Uterus (tissue), 4 donors: Measurements from ENCODE around the gene ABLIM2. TPM values are rescaled to one million over a fixed set of nuclear protein-coding genes. Genes with fewer than 3 reads are reported as not detected.

Experiments used
- DNase-seq, 2 donors: peaks; one replicate each; pipeline ENCODE4 v3.0.0-alpha.2; 2019 to 2020
- H3K27ac ChIP-seq, 2 donors: fragments of 200-600 bp; sonication (generic); 1 replicate in 1 of 2; 2 replicates in 1 of 2; pipeline ENCODE4 v1.5.1; 2016 to 2018
- H3K27me3 ChIP-seq, 2 donors: fragments of 200-600 bp; sonication (generic); one replicate each; pipeline ENCODE4 v1.5.1; 2018 to 2019; ENCODE audit warnings: control low read depth in 1 of 2
- H3K36me3 ChIP-seq, 2 donors: fragments of 200-600 bp; sonication (generic); one replicate each; pipeline ENCODE4 v1.5.1; 2019; ENCODE audit warnings: control low read depth in 1 of 2
- H3K4me1 ChIP-seq, 2 donors: fragments of 200-600 bp; sonication (generic); one replicate each; pipeline ENCODE4 v1.5.1; 2018 to 2019; ENCODE audit warnings: control low read depth in 1 of 2
- H3K4me3 ChIP-seq, 2 donors: fragments of 200-600 bp; sonication (generic); 1 replicate in 1 of 2; 2 replicates in 1 of 2; pipeline ENCODE4 v1.5.1; 2018 to 2019; ENCODE audit warnings: mild to moderate bottlenecking in 1 of 2
- H3K9me3 ChIP-seq, 2 donors: fragments of 200-600 bp; sonication (generic); one replicate each; pipeline ENCODE4 v1.5.1; 2019; ENCODE audit warnings: control low read depth in 1 of 2
- POLR2A ChIP-seq, 2 donors: fragments of 450-650 bp; IDR thresholded peaks; one replicate each; pipeline ENCODE4 v1.6.1; 2016; ENCODE audit warnings: antibody characterized with exemption in 2 of 2, mild to moderate bottlenecking in 1 of 2, moderate library complexity in 1 of 2
- intact Hi-C: fragments of 100-400 bp; cut with DNase I; formaldehyde crosslinking; loops from one replicate; pipeline ENCODE4 v1.15.1; 2023; ENCODE audit warnings: low total_unique reads
- total RNA-seq, 4 donors: library from RNA; depleted of rRNA in 3 of 4; stranded (reverse); fragments of >200 nt in 3 of 4; gene quantifications; one replicate each; pipeline versions ENCODE4 v1.1.0 to v1.2.4, GENCODE V29; 2014 to 2023
- TF ChIP-seq, protein P1 (sequence below), 4 experiments: fragments of 200-600 bp in 2 of 4; fragments of 450-650 bp in 2 of 4; sonication (generic) in 2 of 4; IDR thresholded peaks; one replicate each; pipeline ENCODE4 v1.5.1; 2016 to 2019; ENCODE audit warnings: antibody characterized with exemption in 4 of 4, mild to moderate bottlenecking in 2 of 4, moderate library complexity in 1 of 4
- donor health status: DM: yes; HTN: yes; CAD: no.

Gene ABLIM2
- total RNA-seq, 4 donors from 2014 or later = 0.77 to 6.0 (median 1.5) TPM

DNA sequence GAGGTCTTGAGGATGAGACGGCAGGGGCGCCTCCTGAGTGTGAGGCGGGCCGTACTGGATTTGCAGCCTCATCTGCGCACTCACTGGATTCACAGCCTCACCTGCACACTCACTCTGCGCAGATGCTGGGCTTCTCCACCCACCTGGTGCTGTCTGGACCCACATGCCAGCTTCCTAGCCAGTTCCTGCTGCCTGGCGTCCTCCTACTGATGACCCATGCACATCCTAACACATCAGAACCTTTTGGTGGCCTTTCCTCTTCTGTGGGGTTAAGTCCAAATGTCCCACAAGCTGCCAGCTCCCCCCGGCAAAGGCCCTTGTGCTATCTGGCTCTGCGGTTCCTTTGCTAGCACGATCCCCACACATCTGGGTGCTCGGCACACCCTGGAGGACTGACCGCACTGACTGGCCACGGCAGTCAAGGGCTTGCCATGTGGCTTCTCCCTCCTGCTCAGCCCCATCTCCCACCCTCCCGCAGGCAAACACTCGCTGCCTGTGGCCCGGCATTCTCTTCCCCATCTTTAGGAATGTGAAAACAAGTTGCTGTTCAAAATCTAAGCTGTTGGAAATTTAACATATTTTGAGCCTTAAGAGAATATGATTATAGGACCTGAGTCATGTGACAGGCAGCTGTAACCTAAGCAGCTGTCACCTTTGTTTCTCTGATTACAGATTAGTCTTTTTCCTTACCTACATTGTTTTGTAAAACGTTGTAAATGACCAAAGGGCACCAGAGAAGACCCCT, 179.5 kb downstream of the ABLIM2 start:
- Histone ChIP-seq H3K27me3 (no peaks in the 10 kb centered on the region), H3K4me3 (no peak overlapping the region), H3K36me3 (no peaks in the 10 kb centered on the region), H3K27ac (no peak overlapping the region), H3K4me1 (peaks cover 0 to 3% of the 10 kb centered on the region in 2 donors), H3K9me3 (no peaks in the 10 kb centered on the region)
- intact Hi-C loops = no loop called here
- TF ChIP-seq, protein P1, sequence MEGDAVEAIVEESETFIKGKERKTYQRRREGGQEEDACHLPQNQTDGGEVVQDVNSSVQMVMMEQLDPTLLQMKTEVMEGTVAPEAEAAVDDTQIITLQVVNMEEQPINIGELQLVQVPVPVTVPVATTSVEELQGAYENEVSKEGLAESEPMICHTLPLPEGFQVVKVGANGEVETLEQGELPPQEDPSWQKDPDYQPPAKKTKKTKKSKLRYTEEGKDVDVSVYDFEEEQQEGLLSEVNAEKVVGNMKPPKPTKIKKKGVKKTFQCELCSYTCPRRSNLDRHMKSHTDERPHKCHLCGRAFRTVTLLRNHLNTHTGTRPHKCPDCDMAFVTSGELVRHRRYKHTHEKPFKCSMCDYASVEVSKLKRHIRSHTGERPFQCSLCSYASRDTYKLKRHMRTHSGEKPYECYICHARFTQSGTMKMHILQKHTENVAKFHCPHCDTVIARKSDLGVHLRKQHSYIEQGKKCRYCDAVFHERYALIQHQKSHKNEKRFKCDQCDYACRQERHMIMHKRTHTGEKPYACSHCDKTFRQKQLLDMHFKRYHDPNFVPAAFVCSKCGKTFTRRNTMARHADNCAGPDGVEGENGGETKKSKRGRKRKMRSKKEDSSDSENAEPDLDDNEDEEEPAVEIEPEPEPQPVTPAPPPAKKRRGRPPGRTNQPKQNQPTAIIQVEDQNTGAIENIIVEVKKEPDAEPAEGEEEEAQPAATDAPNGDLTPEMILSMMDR (IDR thresholded peaks at IDR 0.05) = no peak
- no peak for TF ChIP-seq POLR2A (IDR thresholded peaks at IDR 0.05)
- no peak for DNase-seq

DNA sequence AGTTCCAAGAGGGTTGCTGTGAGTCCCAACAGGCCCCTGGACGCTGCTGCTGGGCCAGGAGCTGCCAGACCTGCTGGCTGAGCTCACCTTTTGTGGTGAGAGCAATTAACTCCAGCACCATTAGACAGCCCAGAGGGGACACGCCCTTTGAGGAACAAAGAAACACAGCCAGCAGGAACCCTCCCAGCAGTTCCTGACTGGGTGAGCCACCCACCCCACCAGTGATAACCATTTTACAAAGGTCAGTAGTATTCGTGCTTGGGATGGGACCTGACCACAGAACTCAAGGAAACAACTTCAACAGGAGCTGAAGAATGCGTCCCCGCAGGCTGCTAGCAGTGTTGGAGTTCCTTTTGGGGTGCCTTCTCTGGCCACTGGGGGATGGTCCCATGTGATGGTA, 180.1 kb downstream of the ABLIM2 start:
- Histone ChIP-seq H3K27ac (peak overlapping the region in 1 of 2 donors; percentile 2), H3K36me3 (no peaks in the 10 kb centered on the region), H3K27me3 (no peaks in the 10 kb centered on the region), H3K4me1 (peaks cover 0 to 3% of the 10 kb centered on the region in 2 donors), H3K4me3 (no peak overlapping the region), H3K9me3 (no peaks in the 10 kb centered on the region)
- intact Hi-C loops = no loop called here
- no peak for DNase-seq
- TF ChIP-seq, protein P1 (IDR thresholded peaks at IDR 0.05) = no peak

DNA sequence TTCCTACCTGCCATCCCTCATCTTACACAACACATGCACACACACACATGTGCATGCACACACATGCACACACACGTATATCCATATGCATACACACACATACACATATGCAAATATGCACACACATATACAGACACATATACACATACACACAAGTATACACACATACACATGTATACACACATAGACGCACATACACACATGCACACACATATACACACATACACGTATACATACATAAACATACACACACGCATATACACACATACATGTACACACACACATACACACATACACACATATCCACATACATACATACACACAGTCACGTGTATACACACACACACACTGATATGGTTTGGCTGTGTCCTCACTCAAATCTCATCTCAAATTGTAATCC, 182.0 kb downstream of the ABLIM2 start:
- DNase-seq = no peak
- Histone ChIP-seq H3K27me3 (no peaks in the 10 kb centered on the region), H3K27ac (no peak overlapping the region), H3K36me3 (no peaks in the 10 kb centered on the region), H3K4me1 (peaks cover 0 to 3% of the 10 kb centered on the region in 2 donors), H3K4me3 (no peak overlapping the region), H3K9me3 (no peaks in the 10 kb centered on the region)
- TF ChIP-seq, protein P1 (IDR thresholded peaks at IDR 0.05) = no peak
- no peak for TF ChIP-seq POLR2A (IDR thresholded peaks at IDR 0.05)
- intact Hi-C loops = no loop called here

DNA sequence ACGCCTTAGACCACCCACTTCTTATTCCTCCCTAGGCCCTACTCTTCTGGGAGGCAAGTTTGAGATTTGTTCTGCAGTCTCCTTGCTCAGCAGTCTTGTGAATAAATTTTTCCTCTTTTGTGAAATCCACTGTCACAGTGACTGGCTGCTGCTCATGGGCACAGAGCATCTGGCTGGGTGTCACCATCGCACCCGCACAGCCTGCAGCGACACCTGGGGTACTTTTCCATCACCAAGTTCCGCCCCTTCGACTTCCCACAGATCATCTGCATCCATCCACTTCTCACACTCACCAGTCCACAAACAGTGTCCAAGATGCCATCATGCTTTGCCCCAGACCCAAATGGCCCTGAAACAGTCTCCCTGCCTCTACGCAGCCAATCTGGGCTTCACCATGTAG, 182.6 kb downstream of the ABLIM2 start:
- Histone ChIP-seq H3K27ac (no peak overlapping the region), H3K36me3 (no peaks in the 10 kb centered on the region), H3K4me3 (no peak overlapping the region), H3K9me3 (no peaks in the 10 kb centered on the region), H3K27me3 (no peaks in the 10 kb centered on the region), H3K4me1 (peaks cover 0 to 3% of the 10 kb centered on the region in 2 donors)
- no peak for DNase-seq
- TF ChIP-seq, protein P1 (IDR thresholded peaks at IDR 0.05) = no peak
- no peak for TF ChIP-seq POLR2A (IDR thresholded peaks at IDR 0.05)
- intact Hi-C loops = no loop called here

DNA sequence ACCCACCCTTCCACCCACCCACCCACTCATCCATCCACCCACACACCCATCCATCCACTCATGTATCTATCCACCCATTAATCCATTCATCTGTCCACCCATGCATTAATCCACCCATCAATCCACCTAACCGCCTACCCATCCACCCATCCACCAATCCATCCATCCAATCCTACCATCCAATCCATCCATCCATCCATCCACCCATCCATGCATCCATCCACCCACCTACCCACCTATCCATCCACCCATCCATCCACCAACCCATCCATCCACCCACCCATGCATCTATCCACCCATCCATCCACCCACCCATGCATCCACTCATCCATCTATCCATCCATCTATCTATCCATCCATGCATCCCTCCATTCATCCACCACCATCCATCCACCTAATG, 184.2 kb downstream of the ABLIM2 start:
- Histone ChIP-seq H3K27me3 (no peaks in the 10 kb centered on the region), H3K27ac (no peak overlapping the region), H3K36me3 (no peaks in the 10 kb centered on the region), H3K4me3 (no peak overlapping the region), H3K4me1 (peaks cover 0 to 3% of the 10 kb centered on the region in 2 donors), H3K9me3 (no peaks in the 10 kb centered on the region)
- intact Hi-C loops = no loop called here
- TF ChIP-seq, protein P1 (IDR thresholded peaks at IDR 0.05) = no peak
- TF ChIP-seq POLR2A (IDR thresholded peaks at IDR 0.05) = no peak
- DNase-seq = no peak
